GM21390 (cell line): ENCODE data around the gene TRMU.

Experiments used
- ATAC-seq: cut with Tn5 transposase; IDR thresholded peaks from one replicate; pipeline ENCODE4 v1.9.1; 2021; ENCODE audit not compliant: unreplicated experiment

The TRMU gene

GRCh38 chr22:46335201-46336118, at the start of gene TRMU:
TSS of gene TRMU (plus strand) at chr22:46335714. CDS start at chr22:46335765, 51 bp downstream.
- peak; percentile 70 for ATAC-seq

GRCh38 chr22:46286006-46286405, 49.5 kb upstream of the TRMU start:
- no peak for ATAC-seq

GRCh38 chr22:46286941-46287872, 48.3 kb upstream of the TRMU start:
- ATAC-seq: no peak

- ATAC-seq: peak; percentile 81
These were observed 47.4 kb upstream of the TRMU start for GRCh38 chr22:46287873-46288751.

GRCh38 chr22:46288846-46289243, 46.7 kb upstream of the TRMU start:
- no peak for ATAC-seq

- ATAC-seq: no peak
These were observed 46.1 kb upstream of the TRMU start for GRCh38 chr22:46289244-46289891.

GRCh38 chr22:46290121-46290842, 45.2 kb upstream of the TRMU start:
- ATAC-seq: no peak

- ATAC-seq: no peak
These were observed 44.4 kb upstream of the TRMU start for GRCh38 chr22:46290843-46291785.

- ATAC-seq: no peak
These were observed 43.3 kb upstream of the TRMU start for GRCh38 chr22:46292173-46292572.

GRCh38 chr22:46292732-46293131, 42.8 kb upstream of the TRMU start:
- no peak for ATAC-seq

- no peak for ATAC-seq
These were observed 41.8 kb upstream of the TRMU start for GRCh38 chr22:46293577-46294260.

- no peak for ATAC-seq
These were observed 40.7 kb upstream of the TRMU start for GRCh38 chr22:46294784-46295183.

- no peak for ATAC-seq
These were observed 40.1 kb upstream of the TRMU start for GRCh38 chr22:46295277-46295971.

- peak; percentile 87 for ATAC-seq
These were observed 39.0 kb upstream of the TRMU start, which contains the start of gene GTSE1 for GRCh38 chr22:46296257-46297150. TSS of gene GTSE1 (plus strand) at chr22:46296870. CDS start at chr22:46297401, 531 bp downstream.

- ATAC-seq: peak; percentile 11
These were observed 38.2 kb upstream of the TRMU start for GRCh38 chr22:46297151-46297812.

GRCh38 chr22:46299101-46299500, 36.4 kb upstream of the TRMU start:
- ATAC-seq: no peak
